ENCODE results near the gene DLG2. TPM values are rescaled to one million over a fixed set of nuclear protein-coding genes. Genes with fewer than 3 reads are reported as not detected.

DLG2 gene
- total and polyA plus RNA-seq, 2 donors (not counting 3 experiments of a cell fraction or from before 2014, with no cell fraction given), result 0.15 to 1.1 TPM

GRCh38 chr11:83611600-83611999 lies 2015.5 kb downstream of the DLG2 start:
- no peak for TF ChIP-seq CTCF (IDR thresholded peaks at IDR 0.05; ENCODE audit: extremely low read depth in 1 of 2, insufficient read depth in 1 of 2, low read depth in 1 of 2, low read length in 2 of 2)
- no peak for TF ChIP-seq GATA2 (IDR thresholded peaks at IDR 0.05; ENCODE audit: insufficient read depth, insufficient read length, low read depth, low read length)
- TF ChIP-seq FOS (IDR thresholded peaks at IDR 0.05; ENCODE audit: borderline replicate concordance, insufficient read depth, low read length), result no peak
- no peak for TF ChIP-seq EZH2 (IDR thresholded peaks at IDR 0.05; ENCODE audit: borderline replicate concordance, low read depth, low read length, severe bottlenecking)
- no peak for TF ChIP-seq JUN (IDR thresholded peaks at IDR 0.05; ENCODE audit: borderline replicate concordance, insufficient read depth, insufficient read length, low read depth)
- no peak for TF ChIP-seq MAX (IDR thresholded peaks at IDR 0.05; ENCODE audit: insufficient read depth, insufficient read length)
- TF ChIP-seq POLR2A (IDR thresholded peaks at IDR 0.05; ENCODE audit: low read depth, low read length), result no peak
- no peak for TF ChIP-seq POLR2AphosphoS5 (IDR thresholded peaks at IDR 0.05; ENCODE audit: insufficient read depth, low read depth, low read length)
- TF ChIP-seq MYC (IDR thresholded peaks at IDR 0.05; ENCODE audit: low read depth, low read length), result no peak
- FAIRE-seq, result no peak
- intact Hi-C loops (cut with micrococcal nuclease) (no loop called here), dilution Hi-C loops (cut with MboI; ENCODE audit: extremely low pct_ligation_motif_present, low sequenced_read_pairs) (no loop called here)
- Histone ChIP-seq H3K36me3 (ENCODE audit: control insufficient read depth in 2 of 2, extremely low read depth in 1 of 2, insufficient read depth in 2 of 2, low read length in 2 of 2) (no peaks in the 10 kb centered on the region), H3K9ac (replicated peaks; ENCODE audit: extremely low read depth, insufficient read depth, low read length) (no peak overlapping the region), H3K4me3 (replicated peaks in 1 of 3; ENCODE audit: insufficient read depth in 1 of 3, low read depth in 1 of 3, low read length in 3 of 3) (no peak overlapping the region), H3K9me1 (replicated peaks; ENCODE audit: control insufficient read depth, extremely low read depth, insufficient read depth, low read length) (no peaks in the 10 kb centered on the region), H3K4me2 (ENCODE audit: insufficient read depth, low read length) (no peak overlapping the region), H3K79me2 (ENCODE audit: control insufficient read depth, insufficient read depth, low read length) (no peaks in the 10 kb centered on the region), H3K27ac (ENCODE audit: insufficient read depth, low read depth, low read length) (no peak overlapping the region), H4K20me1 (replicated peaks; ENCODE audit: control insufficient read depth, extremely low read depth, insufficient read depth, low read length) (no peaks in the 10 kb centered on the region), H3K9me3 (replicated peaks; ENCODE audit: control insufficient read depth, insufficient read depth, low read length) (no peaks in the 10 kb centered on the region), H3K4me1 (ENCODE audit: control insufficient read depth, extremely low read depth, insufficient read depth, low read length) (no peaks in the 10 kb centered on the region), H3K27me3 (ENCODE audit: control insufficient read depth in 2 of 2, insufficient read depth in 2 of 2, low read length in 2 of 2) (no peaks in the 10 kb centered on the region), H2AFZ (ENCODE audit: low read depth, low read length) (no peak overlapping the region)
- DNase-seq (ENCODE audit: low read depth, low spot score), result no peak
- CTCF ChIA-PET, result no interaction called here
- POLR2A ChIA-PET, result no interaction called here
- BruUV-seq (replicated peaks), result no TSS peak
